Astrocyte (in vitro differentiated cells and primary cell): ENCODE measurements around the gene ESRP2. TPM values are rescaled to one million over a fixed set of nuclear protein-coding genes. Genes with fewer than 3 reads are reported as not detected.

Experiments
- DNase-seq: peaks from one replicate; pipeline ENCODE4 v3.0.0-alpha.2; 2010; ENCODE audit warnings: low read depth
- FAIRE-seq: peaks from 2 replicates; lab custom pipeline; 2011; peaks lifted over from hg19 to GRCh38; lab: Jason Lieb, UNC
- H2AFZ ChIP-seq: 2 replicates; pipeline ENCODE4 v1.6.0; 2012; ENCODE audit warnings: low read depth, low read length, inconsistent platforms
- H3K27ac ChIP-seq: 2 replicates; pipeline ENCODE4 v1.5.1; 2011; ENCODE audit warnings: low read depth, low read length, inconsistent platforms
- H3K27me3 ChIP-seq: 2 replicates; pipeline ENCODE4 v1.6.0; 2011; ENCODE audit warnings: low read length, inconsistent platforms; ENCODE audit not compliant: insufficient read depth
- H3K36me3 ChIP-seq: 2 replicates; pipeline ENCODE4 v1.5.1; 2011; ENCODE audit warnings: low read length, inconsistent platforms; ENCODE audit not compliant: insufficient read depth
- H3K4me1 ChIP-seq: 2 replicates; pipeline ENCODE4 v1.5.1; 2011; ENCODE audit warnings: low read length, inconsistent platforms; ENCODE audit not compliant: insufficient read depth
- H3K4me2 ChIP-seq: 2 replicates; pipeline ENCODE4 v1.6.0; 2012; ENCODE audit warnings: low read length, inconsistent platforms
- H3K4me3 ChIP-seq: 2 replicates; pipeline ENCODE4 v1.5.1; 2011; ENCODE audit warnings: low read depth, mild to moderate bottlenecking, low read length, inconsistent platforms; ENCODE audit not compliant: insufficient read depth
- H3K79me2 ChIP-seq: 2 replicates; pipeline ENCODE4 v1.6.0; 2012; ENCODE audit warnings: mild to moderate bottlenecking, low read length, inconsistent platforms; ENCODE audit not compliant: insufficient read depth
- H3K9ac ChIP-seq: 2 replicates; pipeline ENCODE4 v1.6.0; 2012; ENCODE audit warnings: mild to moderate bottlenecking, low read length, inconsistent platforms
- H3K9me3 ChIP-seq: 2 replicates; pipeline ENCODE4 v1.5.1; 2012; ENCODE audit warnings: low read depth, mild to moderate bottlenecking, low read length, inconsistent platforms; ENCODE audit not compliant: insufficient read depth
- H4K20me1 ChIP-seq: 2 replicates; pipeline ENCODE4 v1.6.0; 2012; ENCODE audit warnings: low read length, inconsistent platforms; ENCODE audit not compliant: insufficient read depth
- H3K27ac Mint-ChIP-seq: one replicate; pipeline ENCODE4 v1.8.0; 2021; ENCODE audit warnings: mild to moderate bottlenecking, mixed read lengths; ENCODE audit not compliant: unreplicated experiment
- H3K27me3 Mint-ChIP-seq: one replicate; pipeline ENCODE4 v1.8.0; 2021; ENCODE audit warnings: low read depth, mixed read lengths; ENCODE audit not compliant: unreplicated experiment
- H3K36me3 Mint-ChIP-seq: one replicate; pipeline ENCODE4 v1.8.0; 2021; ENCODE audit warnings: low read depth, mixed read lengths; ENCODE audit not compliant: unreplicated experiment
- H3K4me1 Mint-ChIP-seq: one replicate; pipeline ENCODE4 v1.8.0; 2021; ENCODE audit warnings: low read depth, mixed read lengths; ENCODE audit not compliant: unreplicated experiment
- H3K4me3 Mint-ChIP-seq: one replicate; pipeline ENCODE4 v1.8.0; 2021; ENCODE audit warnings: mild to moderate bottlenecking, moderate library complexity, mixed read lengths; ENCODE audit not compliant: unreplicated experiment
- H3K9me3 Mint-ChIP-seq: one replicate; pipeline ENCODE4 v1.8.0; 2021; ENCODE audit warnings: mild to moderate bottlenecking, mixed read lengths; ENCODE audit not compliant: unreplicated experiment
- CTCF ChIP-seq: IDR thresholded peaks from 2 replicates; pipeline ENCODE4 v1.5.1; 2011; ENCODE audit warnings: low read depth, mild to moderate bottlenecking, inconsistent platforms, low read length, moderate library complexity; ENCODE audit not compliant: insufficient read depth
- EZH2 ChIP-seq: IDR thresholded peaks from 2 replicates; pipeline ENCODE4 v1.6.1; 2012; ENCODE audit warnings: mild to moderate bottlenecking, low read length, inconsistent platforms; ENCODE audit not compliant: insufficient read depth
- total RNA-seq: library from RNA; stranded (reverse); gene quantifications from 2 replicates; pipeline ENCODE4 v1.2.1, GENCODE V29; 2021

ESRP2 gene
- total RNA-seq, 1 donor from 2014 or later: 5.1 TPM

DNA sequence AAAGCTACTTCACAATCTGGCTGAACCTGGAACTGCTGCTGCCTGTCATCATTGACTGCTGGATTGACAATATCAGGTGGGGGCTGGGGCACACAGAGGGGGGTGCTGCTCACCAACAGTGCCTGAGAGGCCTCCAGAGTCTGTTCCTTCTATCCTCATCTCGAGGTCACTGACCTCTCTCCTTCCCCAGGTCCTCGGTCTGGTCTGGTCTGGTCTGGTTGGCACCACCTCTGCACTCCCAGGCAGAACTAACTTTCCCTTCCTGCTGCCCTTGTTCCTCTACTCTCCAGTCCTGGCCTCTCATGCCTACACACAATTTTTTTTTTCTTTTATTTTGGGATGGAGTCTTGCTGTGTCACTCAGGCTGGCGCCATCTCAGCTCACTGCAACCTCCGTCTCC lies 13.4 kb upstream of the ESRP2 start:
- H3K27ac Mint-ChIP-seq: no peak overlapping the region
- no peak overlapping the region for H3K4me3 ChIP-seq
- peaks cover 8% of the 10 kb centered on the region for H3K36me3 Mint-ChIP-seq
- H3K4me3 Mint-ChIP-seq: no peak overlapping the region
- H3K4me1 Mint-ChIP-seq: peaks cover 7% of the 10 kb centered on the region
- no peak overlapping the region for H3K9ac ChIP-seq
- DNase-seq (no peak), FAIRE-seq (no peak)
- H3K79me2 ChIP-seq: peaks cover 30% of the 10 kb centered on the region
- no peaks in the 10 kb centered on the region for H3K9me3 Mint-ChIP-seq
- H3K27ac ChIP-seq: no peak overlapping the region
- H3K4me2 ChIP-seq: no peak overlapping the region
- peaks cover 10% of the 10 kb centered on the region for H3K4me1 ChIP-seq
- peaks cover 23% of the 10 kb centered on the region for H4K20me1 ChIP-seq
- H3K27me3 ChIP-seq: no peaks in the 10 kb centered on the region
- TF ChIP-seq EZH2 (no peak), CTCF (no peak)
- H2AFZ ChIP-seq: no peak overlapping the region
- H3K36me3 ChIP-seq: peaks cover 3% of the 10 kb centered on the region
- no peaks in the 10 kb centered on the region for H3K27me3 Mint-ChIP-seq
- H3K9me3 ChIP-seq: no peaks in the 10 kb centered on the region

- H3K36me3 Mint-ChIP-seq: peaks cover 5% of the 10 kb centered on the region
- TF ChIP-seq EZH2 (no peak), CTCF (no peak)
Measured at GRCh38 chr16:68247932-68248331, 12.0 kb upstream of the ESRP2 start.

DNA sequence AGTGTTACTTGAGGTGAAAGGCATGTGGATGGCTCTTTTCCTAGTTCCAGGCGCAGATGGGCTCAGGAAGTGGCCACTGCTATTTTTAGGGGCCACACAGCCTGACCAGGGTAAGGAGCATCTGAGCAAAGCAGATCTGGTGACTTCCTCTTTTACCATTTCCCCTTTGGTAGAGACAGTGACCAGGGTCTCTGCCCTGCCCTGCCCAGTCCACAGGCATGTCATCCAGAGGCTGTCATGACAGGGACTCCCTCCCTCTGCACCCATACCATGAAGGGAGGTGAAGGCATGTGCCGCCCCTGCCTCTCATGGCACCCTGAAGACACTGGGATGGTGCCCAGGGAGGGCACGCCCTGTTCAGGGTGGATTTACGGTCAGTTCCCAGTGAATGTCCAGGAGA lies 11.5 kb upstream of the ESRP2 start:
- no peak overlapping the region for H3K4me2 ChIP-seq

More at GRCh38 chr16:68247932-68248331, 12.0 kb upstream of the ESRP2 start:
- Histone ChIP-seq H2AFZ (no peak overlapping the region), H3K4me1 (peaks cover 12% of the 10 kb centered on the region), H4K20me1 (peaks cover 23% of the 10 kb centered on the region), H3K79me2 (peaks cover 30% of the 10 kb centered on the region), H3K36me3 (peaks cover 3% of the 10 kb centered on the region), H3K27me3 (no peaks in the 10 kb centered on the region), H3K4me3 (no peak overlapping the region), H3K9ac (no peak overlapping the region), H3K4me2 (no peak overlapping the region), H3K9me3 (no peaks in the 10 kb centered on the region), H3K27ac (no peak overlapping the region)
- FAIRE-seq (no peak), DNase-seq (no peak)
- Mint-ChIP-seq H3K9me3 (no peaks in the 10 kb centered on the region), H3K4me3 (no peak overlapping the region), H3K27me3 (no peaks in the 10 kb centered on the region), H3K4me1 (peaks cover 7% of the 10 kb centered on the region), H3K27ac (no peak overlapping the region)

More for the DNA sequence above, 11.5 kb upstream of the ESRP2 start:
- peaks cover 3% of the 10 kb centered on the region for H3K36me3 Mint-ChIP-seq
- H3K79me2 ChIP-seq: peaks cover 30% of the 10 kb centered on the region
- no peak overlapping the region for H3K27ac Mint-ChIP-seq
- no peaks in the 10 kb centered on the region for H3K9me3 Mint-ChIP-seq
- peaks cover 12% of the 10 kb centered on the region for H3K4me1 ChIP-seq
- no peak overlapping the region for H3K4me3 ChIP-seq
- no peak overlapping the region for H3K27ac ChIP-seq
- H3K9ac ChIP-seq: no peak overlapping the region
- TF ChIP-seq CTCF: no peak
- no peak for TF ChIP-seq EZH2
- peaks cover 3% of the 10 kb centered on the region for H3K36me3 ChIP-seq
- no peaks in the 10 kb centered on the region for H3K27me3 ChIP-seq
- no peak overlapping the region for H2AFZ ChIP-seq
- no peaks in the 10 kb centered on the region for H3K9me3 ChIP-seq
- H4K20me1 ChIP-seq: peaks cover 23% of the 10 kb centered on the region
- peaks cover 7% of the 10 kb centered on the region for H3K4me1 Mint-ChIP-seq
- H3K27me3 Mint-ChIP-seq: no peaks in the 10 kb centered on the region
- FAIRE-seq (no peak), DNase-seq (no peak)
- no peak overlapping the region for H3K4me3 Mint-ChIP-seq
